ENCODE measurements around the gene CDYL2. TPM values are rescaled to one million over a fixed set of nuclear protein-coding genes. Genes with fewer than 3 reads are reported as not detected.
"Not testable (repeated sequence)": the region's sequence is repeated elsewhere in the genome, so short reads cannot be mapped to it uniquely, and the experiment has no call there.

The CDYL2 gene
- total RNA-seq, 1 donor from 2014 or later: 4.9 TPM

GRCh38 chr16:80731915-80732314, 72.5 kb downstream of the CDYL2 start:
- no peak overlapping the region for H3K4me2 ChIP-seq

DNA sequence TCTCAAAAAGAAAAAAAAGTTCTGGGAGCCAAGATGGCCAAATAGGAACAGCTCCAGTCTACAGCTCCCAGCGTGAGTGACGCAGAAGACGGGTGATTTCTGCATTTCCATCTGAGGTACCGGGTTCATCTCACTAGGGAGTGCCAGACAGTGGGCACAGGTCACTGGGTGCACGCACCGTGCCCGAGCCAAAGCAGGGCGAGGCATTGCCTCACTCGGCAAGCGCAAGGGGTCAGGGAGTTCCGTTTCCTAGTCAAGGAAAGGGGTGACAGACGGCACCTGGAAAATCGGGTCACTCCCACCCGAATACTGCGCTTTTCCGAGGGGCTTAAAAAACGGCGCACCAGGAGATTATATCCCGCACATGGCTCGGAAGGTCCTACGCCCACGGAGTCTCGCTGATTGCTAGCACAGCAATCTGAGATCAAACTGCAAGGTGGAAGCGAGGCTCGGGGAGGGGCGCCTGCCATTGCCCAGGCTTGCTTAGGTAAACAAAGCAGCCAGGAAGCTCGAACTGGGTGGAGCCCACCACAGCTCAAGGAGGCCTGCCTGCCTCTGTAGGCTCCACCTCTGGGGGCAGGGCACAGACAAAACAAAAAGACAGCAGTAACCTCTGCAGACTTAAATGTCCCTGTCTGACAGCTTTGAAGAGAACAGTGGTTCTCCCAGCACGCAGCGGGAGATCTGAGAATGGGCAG, 77.2 kb downstream of the CDYL2 start:
- not testable (repeated sequence) for H3K4me1 Mint-ChIP-seq; H3K36me3 Mint-ChIP-seq; H3K27me3 ChIP-seq; H3K4me1 ChIP-seq; H3K9me3 ChIP-seq (ENCODE audit: low read depth); H3K27ac ChIP-seq; H3K79me2 ChIP-seq (ENCODE audit: low read depth); H3K27me3 Mint-ChIP-seq (ENCODE audit: insufficient read depth, low read depth); H3K27ac Mint-ChIP-seq; DNase-seq (ENCODE audit: low spot score); H3K36me3 ChIP-seq; H4K20me1 ChIP-seq (ENCODE audit: low read depth); H3K4me3 Mint-ChIP-seq; H3K9ac ChIP-seq; H2AFZ ChIP-seq (replicated peaks); H3K4me3 ChIP-seq; H3K4me2 ChIP-seq; H3F3A ChIP-seq (ENCODE audit: low read depth)
- H3K9me3 Mint-ChIP-seq: peaks cover 36% of the 10 kb centered on the region

More at GRCh38 chr16:80731915-80732314, 72.5 kb downstream of the CDYL2 start:
- Histone ChIP-seq H3K27ac (no peak overlapping the region), H3K9me3 (ENCODE audit: low read depth) (no peaks in the 10 kb centered on the region), H3K4me1 (no peaks in the 10 kb centered on the region), H3K36me3 (no peaks in the 10 kb centered on the region), H3F3A (ENCODE audit: low read depth) (no peaks in the 10 kb centered on the region), H3K4me3 (no peak overlapping the region), H4K20me1 (ENCODE audit: low read depth) (no peaks in the 10 kb centered on the region), H3K79me2 (ENCODE audit: low read depth) (no peaks in the 10 kb centered on the region), H2AFZ (replicated peaks) (no peak overlapping the region), H3K27me3 (no peaks in the 10 kb centered on the region), H3K9ac (no peak overlapping the region)
- no peak overlapping the region for H3K27ac Mint-ChIP-seq
- peaks cover 24% of the 10 kb centered on the region for H3K9me3 Mint-ChIP-seq
- H3K27me3 Mint-ChIP-seq (ENCODE audit: insufficient read depth, low read depth): no peaks in the 10 kb centered on the region
- H3K36me3 Mint-ChIP-seq: no peaks in the 10 kb centered on the region
- no peak overlapping the region for H3K4me3 Mint-ChIP-seq
- H3K4me1 Mint-ChIP-seq: peaks cover 2% of the 10 kb centered on the region
- DNase-seq (ENCODE audit: low spot score): no peak
- TF ChIP-seq, protein P1, sequence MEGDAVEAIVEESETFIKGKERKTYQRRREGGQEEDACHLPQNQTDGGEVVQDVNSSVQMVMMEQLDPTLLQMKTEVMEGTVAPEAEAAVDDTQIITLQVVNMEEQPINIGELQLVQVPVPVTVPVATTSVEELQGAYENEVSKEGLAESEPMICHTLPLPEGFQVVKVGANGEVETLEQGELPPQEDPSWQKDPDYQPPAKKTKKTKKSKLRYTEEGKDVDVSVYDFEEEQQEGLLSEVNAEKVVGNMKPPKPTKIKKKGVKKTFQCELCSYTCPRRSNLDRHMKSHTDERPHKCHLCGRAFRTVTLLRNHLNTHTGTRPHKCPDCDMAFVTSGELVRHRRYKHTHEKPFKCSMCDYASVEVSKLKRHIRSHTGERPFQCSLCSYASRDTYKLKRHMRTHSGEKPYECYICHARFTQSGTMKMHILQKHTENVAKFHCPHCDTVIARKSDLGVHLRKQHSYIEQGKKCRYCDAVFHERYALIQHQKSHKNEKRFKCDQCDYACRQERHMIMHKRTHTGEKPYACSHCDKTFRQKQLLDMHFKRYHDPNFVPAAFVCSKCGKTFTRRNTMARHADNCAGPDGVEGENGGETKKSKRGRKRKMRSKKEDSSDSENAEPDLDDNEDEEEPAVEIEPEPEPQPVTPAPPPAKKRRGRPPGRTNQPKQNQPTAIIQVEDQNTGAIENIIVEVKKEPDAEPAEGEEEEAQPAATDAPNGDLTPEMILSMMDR (IDR thresholded peaks at IDR 0.05): no peak
- TF ChIP-seq EZH2phosphoT487 (IDR thresholded peaks at IDR 0.05) (no peak), EZH2 (IDR thresholded peaks at IDR 0.05) (no peak)

DNA sequence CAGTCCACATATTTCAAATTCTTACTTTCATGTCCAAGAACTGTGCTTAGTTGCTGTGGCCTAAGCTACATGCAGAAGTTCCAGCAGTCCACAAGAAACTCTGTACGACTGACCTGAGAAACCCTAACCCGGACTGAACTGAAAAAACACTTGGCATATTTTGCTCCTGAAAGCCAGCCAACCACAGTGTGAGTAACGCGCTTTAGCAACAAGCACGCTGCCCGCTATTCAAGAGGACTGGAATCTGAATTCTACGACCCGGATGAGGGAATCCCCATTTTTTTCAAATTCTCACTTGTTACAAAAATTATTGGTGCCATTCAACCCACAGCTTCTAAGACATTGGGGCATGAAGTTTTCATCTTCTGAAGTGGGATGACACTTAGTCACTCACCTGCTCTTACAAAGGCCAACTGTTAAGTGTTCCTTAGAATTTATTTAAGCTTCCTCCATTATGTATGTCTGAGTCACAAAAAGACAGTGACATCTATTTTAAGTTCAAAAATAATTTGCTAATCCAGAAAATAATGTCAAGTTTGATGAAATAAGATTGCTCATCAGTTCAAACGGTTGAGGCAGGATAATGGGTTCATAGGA, 78.7 kb downstream of the CDYL2 start:
- no peaks in the 10 kb centered on the region for H3K36me3 ChIP-seq
- no peaks in the 10 kb centered on the region for H3K79me2 ChIP-seq (ENCODE audit: low read depth)
- Mint-ChIP-seq H3K4me3 (no peak overlapping the region), H3K27me3 (ENCODE audit: insufficient read depth, low read depth) (no peaks in the 10 kb centered on the region), H3K9me3 (peaks cover 24% of the 10 kb centered on the region), H3K36me3 (no peaks in the 10 kb centered on the region), H3K27ac (no peak overlapping the region), H3K4me1 (no peaks in the 10 kb centered on the region)
- DNase-seq (ENCODE audit: low spot score): no peak
- H2AFZ ChIP-seq (replicated peaks): no peak overlapping the region
- no peak overlapping the region for H3K9ac ChIP-seq
- H3K4me2 ChIP-seq: no peak overlapping the region
- H3K4me1 ChIP-seq: no peaks in the 10 kb centered on the region
- no peak overlapping the region for H3K4me3 ChIP-seq
- H3K9me3 ChIP-seq (ENCODE audit: low read depth): no peaks in the 10 kb centered on the region
- no peaks in the 10 kb centered on the region for H3K27me3 ChIP-seq
- no peaks in the 10 kb centered on the region for H4K20me1 ChIP-seq (ENCODE audit: low read depth)
- TF ChIP-seq EZH2 (IDR thresholded peaks at IDR 0.05) (no peak), EZH2phosphoT487 (IDR thresholded peaks at IDR 0.05) (no peak)
- TF ChIP-seq, protein P1 (IDR thresholded peaks at IDR 0.05): no peak
- no peak overlapping the region for H3K27ac ChIP-seq
- H3F3A ChIP-seq (ENCODE audit: low read depth): no peaks in the 10 kb centered on the region

GRCh38 chr16:80723981-80724380, 80.4 kb downstream of the CDYL2 start:
- Histone ChIP-seq H3K4me1 (no peaks in the 10 kb centered on the region), H3F3A (ENCODE audit: low read depth) (no peaks in the 10 kb centered on the region), H4K20me1 (ENCODE audit: low read depth) (no peaks in the 10 kb centered on the region), H3K27ac (no peak overlapping the region), H3K36me3 (no peaks in the 10 kb centered on the region), H3K9ac (no peak overlapping the region), H3K27me3 (no peaks in the 10 kb centered on the region), H3K79me2 (ENCODE audit: low read depth) (no peaks in the 10 kb centered on the region), H3K9me3 (ENCODE audit: low read depth) (no peaks in the 10 kb centered on the region), H3K4me2 (no peak overlapping the region), H2AFZ (replicated peaks) (no peak overlapping the region), H3K4me3 (no peak overlapping the region)
- Mint-ChIP-seq H3K27ac (no peak overlapping the region), H3K9me3 (peaks cover 22% of the 10 kb centered on the region), H3K36me3 (no peaks in the 10 kb centered on the region), H3K4me1 (no peaks in the 10 kb centered on the region), H3K4me3 (no peak overlapping the region), H3K27me3 (ENCODE audit: insufficient read depth, low read depth) (no peaks in the 10 kb centered on the region)
- no peak for DNase-seq (ENCODE audit: low spot score)
- TF ChIP-seq EZH2 (IDR thresholded peaks at IDR 0.05) (no peak), EZH2phosphoT487 (IDR thresholded peaks at IDR 0.05) (no peak)
- TF ChIP-seq, protein P1 (IDR thresholded peaks at IDR 0.05): no peak
